Spinal cord (tissue), 10 donors: Measurements from ENCODE around the gene PINLYP. TPM values are rescaled to one million over a fixed set of nuclear protein-coding genes. Genes with fewer than 3 reads are reported as not detected.

Experiments
- DNase-seq, 6 donors: peaks; one replicate each; pipeline versions ENCODE4 v3.0.0 to v3.0.0-alpha.2; 2013 to 2015; ENCODE audit warnings: low spot score in 6 of 6, low read depth in 4 of 6
- H3K27ac ChIP-seq: one replicate; pipeline ENCODE4 v1.5.1; 2013; ENCODE audit warnings: low read depth, low read length, control low read depth
- H3K27me3 ChIP-seq: one replicate; pipeline ENCODE4 v1.6.1; 2013; ENCODE audit warnings: low read length; ENCODE audit not compliant: control insufficient read depth, insufficient read depth
- H3K36me3 ChIP-seq: one replicate; pipeline ENCODE4 v1.6.1; 2013; ENCODE audit warnings: low read length; ENCODE audit not compliant: control insufficient read depth, insufficient read depth
- H3K4me1 ChIP-seq: one replicate; pipeline ENCODE4 v1.6.1; 2013; ENCODE audit warnings: low read length; ENCODE audit not compliant: control insufficient read depth, insufficient read depth
- H3K4me3 ChIP-seq: one replicate; pipeline ENCODE4 v1.5.1; 2013; ENCODE audit warnings: low read depth, low read length, control low read depth
- H3K9me3 ChIP-seq: one replicate; pipeline ENCODE4 v1.6.1; 2013; ENCODE audit warnings: low read length; ENCODE audit not compliant: control insufficient read depth, insufficient read depth
- WGBS: methylation state at CpG from one replicate; pipeline ENCODE4 v1.1.5; 2013; ENCODE audit warnings: missing lambda C conversion rate; ENCODE audit not compliant: insufficient coverage; 5-methylcytosine and 5-hydroxymethylcytosine counted together
- polyA plus RNA-seq, 2 donors: library from polyadenylated mRNA; unstranded; fragments of 120-200 nt; gene quantifications; one replicate each; pipeline ENCODE4 v1.2.1, GENCODE V29; 2013; ENCODE audit not compliant: insufficient read length in 2 of 2
- total RNA-seq, 2 donors: library from RNA; depleted of rRNA in 1 of 2; stranded (reverse); fragments of 120-200 nt in 1 of 2; fragments of >200 nt in 1 of 2; gene quantifications; one replicate each; pipeline versions ENCODE4 v1.2.3 to v1.2.4, GENCODE V29; 2013 to 2014
- donor health status: healthy.

PINLYP gene
- total and polyA plus RNA-seq, 4 donors, result 3.4 to 21.6 (median 13.3) TPM

GRCh38 chr19:43561139-43561970, 14.2 kb upstream of the PINLYP start:
- no peaks in the 10 kb centered on the region for H3K27me3 ChIP-seq
- peaks cover 62% of the 10 kb centered on the region for H3K36me3 ChIP-seq
- H3K9me3 ChIP-seq, result no peaks in the 10 kb centered on the region
- WGBS, result 89% methylated on average over 10 of the region's 12 CpGs
- no peak for DNase-seq
- H3K27ac ChIP-seq, result no peak overlapping the region
- no peak overlapping the region for H3K4me3 ChIP-seq
- peaks cover 4% of the 10 kb centered on the region for H3K4me1 ChIP-seq

GRCh38 chr19:43562226-43562697, 13.3 kb upstream of the PINLYP start:
- no CpG with 5 or more reads among the region's 6 CpGs for WGBS
- Histone ChIP-seq H3K27me3 (no peaks in the 10 kb centered on the region), H3K4me1 (peaks cover 4% of the 10 kb centered on the region), H3K9me3 (no peaks in the 10 kb centered on the region), H3K4me3 (no peak overlapping the region), H3K36me3 (peaks cover 55% of the 10 kb centered on the region), H3K27ac (no peak overlapping the region)
- no peak for DNase-seq

- Histone ChIP-seq H3K27ac (no peak overlapping the region), H3K4me1 (peaks cover 4% of the 10 kb centered on the region), H3K4me3 (no peak overlapping the region), H3K9me3 (no peaks in the 10 kb centered on the region), H3K27me3 (no peaks in the 10 kb centered on the region), H3K36me3 (peaks cover 52% of the 10 kb centered on the region)
- peak in 1 of 6 donors; percentile 35 for DNase-seq
- WGBS, result 73% methylated on average over 10 of the region's 14 CpGs
Observed at GRCh38 chr19:43562698-43563241, 12.8 kb upstream of the PINLYP start.

GRCh38 chr19:43563816-43564457, 11.7 kb upstream of the PINLYP start:
- DNase-seq, result no peak
- H3K9me3 ChIP-seq, result no peaks in the 10 kb centered on the region
- no peak overlapping the region for H3K4me3 ChIP-seq
- H3K27me3 ChIP-seq, result no peaks in the 10 kb centered on the region
- H3K36me3 ChIP-seq, result peaks cover 49% of the 10 kb centered on the region
- H3K4me1 ChIP-seq, result peaks cover 4% of the 10 kb centered on the region
- H3K27ac ChIP-seq, result no peak overlapping the region
- WGBS, result 70% methylated on average over 8 of the region's 10 CpGs

GRCh38 chr19:43564800-43565199, 10.8 kb upstream of the PINLYP start:
- H3K4me1 ChIP-seq, result peaks cover 4% of the 10 kb centered on the region
- DNase-seq, result peak in 1 of 6 donors; percentile 88
- no peak overlapping the region for H3K4me3 ChIP-seq
- H3K27me3 ChIP-seq, result no peaks in the 10 kb centered on the region
- no peaks in the 10 kb centered on the region for H3K9me3 ChIP-seq
- no peak overlapping the region for H3K27ac ChIP-seq
- H3K36me3 ChIP-seq, result peaks cover 45% of the 10 kb centered on the region
- 61% methylated on average over 9 of the region's 9 CpGs for WGBS

- Histone ChIP-seq H3K9me3 (no peaks in the 10 kb centered on the region), H3K4me1 (peaks cover 14% of the 10 kb centered on the region), H3K4me3 (no peak overlapping the region), H3K27ac (no peak overlapping the region), H3K36me3 (peaks cover 18% of the 10 kb centered on the region), H3K27me3 (no peaks in the 10 kb centered on the region)
- DNase-seq, result no peak
- WGBS, result 88% methylated on average over 3 of the region's 5 CpGs
Observed at GRCh38 chr19:43569657-43570056, 5.9 kb upstream of the PINLYP start.

- WGBS, result 95% methylated on average over 5 of the region's 5 CpGs
- Histone ChIP-seq H3K4me1 (peaks cover 15% of the 10 kb centered on the region), H3K27me3 (no peaks in the 10 kb centered on the region), H3K36me3 (peaks cover 13% of the 10 kb centered on the region), H3K4me3 (no peak overlapping the region), H3K9me3 (no peaks in the 10 kb centered on the region), H3K27ac (no peak overlapping the region)
- no peak for DNase-seq
Observed at GRCh38 chr19:43570174-43570791, 5.3 kb upstream of the PINLYP start.

GRCh38 chr19:43572171-43572588, 3.4 kb upstream of the PINLYP start:
- no peak for DNase-seq
- no CpG with 5 or more reads among the region's 3 CpGs for WGBS
- no peak overlapping the region for H3K27ac ChIP-seq
- H3K36me3 ChIP-seq, result peaks cover 13% of the 10 kb centered on the region
- H3K4me3 ChIP-seq, result no peak overlapping the region
- H3K4me1 ChIP-seq, result peaks cover 30% of the 10 kb centered on the region
- no peaks in the 10 kb centered on the region for H3K9me3 ChIP-seq
- H3K27me3 ChIP-seq, result no peaks in the 10 kb centered on the region

GRCh38 chr19:43574424-43575155, 1.0 kb upstream of the PINLYP start:
- WGBS, result 41% methylated on average over 7 of the region's 12 CpGs
- Histone ChIP-seq H3K27me3 (no peaks in the 10 kb centered on the region), H3K9me3 (no peaks in the 10 kb centered on the region), H3K36me3 (peaks cover 10% of the 10 kb centered on the region), H3K4me1 (peaks cover 31% of the 10 kb centered on the region), H3K27ac (peak overlapping the region; percentile 88), H3K4me3 (peak overlapping the region; percentile 97)
- DNase-seq, result no peak
